NB4 (cell line): ENCODE measurements around the gene PDE4D.

Experiments used
- MYC ChIP-seq: IDR thresholded peaks from 2 replicates; pipeline ENCODE4 v1.6.1; 2011; ENCODE audit warnings: low read depth, low read length
- POLR2A ChIP-seq: IDR thresholded peaks from 2 replicates; pipeline ENCODE4 v1.6.1; 2011; ENCODE audit warnings: mild to moderate bottlenecking; ENCODE audit not compliant: insufficient read length; ENCODE audit errors: extremely low read depth
- TF ChIP-seq, protein P1 (sequence below): IDR thresholded peaks from one replicate; pipeline ENCODE4 v1.5.1; 2012; ENCODE audit warnings: low read depth, low read length
- TF ChIP-seq, protein P2 (sequence below): IDR thresholded peaks from 2 replicates; pipeline ENCODE4 v1.6.1; 2011; ENCODE audit warnings: low read depth, low read length

DNA sequence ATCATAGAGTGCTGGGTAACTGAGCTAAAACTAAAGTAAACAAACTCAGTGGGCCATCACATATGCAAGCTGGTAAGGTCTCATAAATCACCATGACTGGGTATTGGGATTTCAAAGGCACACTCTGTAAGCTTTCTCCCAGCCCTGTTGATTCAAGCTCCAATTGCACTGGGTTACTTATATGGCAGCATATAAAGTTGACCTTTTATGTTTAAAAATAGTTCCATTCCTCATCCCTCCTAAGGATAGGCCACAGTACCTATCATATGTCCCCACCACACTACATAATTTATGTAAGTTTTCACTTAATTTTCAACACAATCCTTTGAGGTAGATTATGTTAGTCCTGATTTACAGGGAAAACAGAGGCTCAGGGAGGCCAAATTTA, 872.2 kb downstream of the PDE4D start:
- TF ChIP-seq POLR2A (no peak), MYC (no peak)
- TF ChIP-seq, protein P1, sequence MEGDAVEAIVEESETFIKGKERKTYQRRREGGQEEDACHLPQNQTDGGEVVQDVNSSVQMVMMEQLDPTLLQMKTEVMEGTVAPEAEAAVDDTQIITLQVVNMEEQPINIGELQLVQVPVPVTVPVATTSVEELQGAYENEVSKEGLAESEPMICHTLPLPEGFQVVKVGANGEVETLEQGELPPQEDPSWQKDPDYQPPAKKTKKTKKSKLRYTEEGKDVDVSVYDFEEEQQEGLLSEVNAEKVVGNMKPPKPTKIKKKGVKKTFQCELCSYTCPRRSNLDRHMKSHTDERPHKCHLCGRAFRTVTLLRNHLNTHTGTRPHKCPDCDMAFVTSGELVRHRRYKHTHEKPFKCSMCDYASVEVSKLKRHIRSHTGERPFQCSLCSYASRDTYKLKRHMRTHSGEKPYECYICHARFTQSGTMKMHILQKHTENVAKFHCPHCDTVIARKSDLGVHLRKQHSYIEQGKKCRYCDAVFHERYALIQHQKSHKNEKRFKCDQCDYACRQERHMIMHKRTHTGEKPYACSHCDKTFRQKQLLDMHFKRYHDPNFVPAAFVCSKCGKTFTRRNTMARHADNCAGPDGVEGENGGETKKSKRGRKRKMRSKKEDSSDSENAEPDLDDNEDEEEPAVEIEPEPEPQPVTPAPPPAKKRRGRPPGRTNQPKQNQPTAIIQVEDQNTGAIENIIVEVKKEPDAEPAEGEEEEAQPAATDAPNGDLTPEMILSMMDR: no peak
- TF ChIP-seq, protein P2, sequence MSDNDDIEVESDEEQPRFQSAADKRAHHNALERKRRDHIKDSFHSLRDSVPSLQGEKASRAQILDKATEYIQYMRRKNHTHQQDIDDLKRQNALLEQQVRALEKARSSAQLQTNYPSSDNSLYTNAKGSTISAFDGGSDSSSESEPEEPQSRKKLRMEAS: no peak
